ENCODE data around the gene PER2. TPM values are rescaled to one million over a fixed set of nuclear protein-coding genes. Genes with fewer than 3 reads are reported as not detected.
A peak's percentile ranks its signal among the peaks of the same experiment; 100 is the strongest.

The PER2 gene
- total and polyA plus RNA-seq, 2 experiments from 2014 or later: 2.3 to 6.2 TPM

GRCh38 chr2:238216651-238217184 is 71.7 kb downstream of the PER2 start:
- no peaks in the 10 kb centered on the region for H4K20me1 ChIP-seq (ENCODE audit: insufficient read depth)
- no peaks in the 10 kb centered on the region for H3F3A ChIP-seq (ENCODE audit: insufficient read depth)
- H2AFZ ChIP-seq: no peak overlapping the region
- no peaks in the 10 kb centered on the region for H3K9me3 ChIP-seq (ENCODE audit: low read depth)
- in situ Hi-C loops (cut with MboI): no loop called here
- no peaks in the 10 kb centered on the region for H3K36me3 ChIP-seq (ENCODE audit: low read depth)
- H3K79me2 ChIP-seq (ENCODE audit: insufficient read depth): no peaks in the 10 kb centered on the region
- no peak overlapping the region for H3K4me2 ChIP-seq (ENCODE audit: unreplicated experiment)
- no peaks in the 10 kb centered on the region for H3K4me1 ChIP-seq (ENCODE audit: insufficient read depth)
- WGBS, 2 experiments (ENCODE audit: low coverage in 1 of 2, low lambda C conversion rate in 2 of 2, missing lambda C conversion rate in 2 of 2): 86 to 95% methylated on average over 2 of the region's 2 CpGs
- TF ChIP-seq EZH2phosphoT487 (IDR thresholded peaks at IDR 0.05; ENCODE audit: insufficient read depth, low read depth) (no peak), EZH2 (IDR thresholded peaks at IDR 0.05; ENCODE audit: insufficient read depth, poor library complexity, severe bottlenecking) (no peak)
- H3K27me3 ChIP-seq (replicated peaks; ENCODE audit: insufficient read depth): peaks cover 7% of the 10 kb centered on the region
- no peak overlapping the region for H3K9ac ChIP-seq
- no peak for DNase-seq
- H3K27ac ChIP-seq: no peak overlapping the region
- H3K9me2 ChIP-seq (ENCODE audit: insufficient read depth): no peaks in the 10 kb centered on the region
- no peak overlapping the region for H3K4me3 ChIP-seq

GRCh38 chr2:238207006-238207405 is 81.4 kb downstream of the PER2 start:
- Histone ChIP-seq H3K27ac (no peak overlapping the region), H3K4me1 (ENCODE audit: insufficient read depth) (peaks cover 5% of the 10 kb centered on the region; the same call in 1 of the 2 replicates), H2AFZ (no peak overlapping the region), H4K20me1 (ENCODE audit: insufficient read depth) (no peaks in the 10 kb centered on the region), H3K9me2 (ENCODE audit: insufficient read depth) (no peaks in the 10 kb centered on the region), H3K4me2 (ENCODE audit: unreplicated experiment) (no peak overlapping the region), H3K79me2 (ENCODE audit: insufficient read depth) (peaks cover 11% of the 10 kb centered on the region), H3K9ac (no peak overlapping the region), H3F3A (ENCODE audit: insufficient read depth) (no peaks in the 10 kb centered on the region), H3K4me3 (no peak overlapping the region), H3K9me3 (ENCODE audit: low read depth) (no peaks in the 10 kb centered on the region), H3K27me3 (replicated peaks; ENCODE audit: insufficient read depth) (peaks cover 6% of the 10 kb centered on the region; the same call in 1 of the 2 replicates), H3K36me3 (ENCODE audit: low read depth) (no peaks in the 10 kb centered on the region)
- no peak for TF ChIP-seq EZH2 (IDR thresholded peaks at IDR 0.05; ENCODE audit: insufficient read depth, poor library complexity, severe bottlenecking)
- no peak for TF ChIP-seq EZH2phosphoT487 (IDR thresholded peaks at IDR 0.05; ENCODE audit: insufficient read depth, low read depth)
- WGBS, 2 experiments (ENCODE audit: low coverage in 1 of 2, low lambda C conversion rate in 2 of 2, missing lambda C conversion rate in 2 of 2): 66 to 69% methylated on average over 7 of the region's 7 CpGs
- in situ Hi-C loops (cut with MboI): no loop called here
- DNase-seq: no peak

GRCh38 chr2:238203973-238204683 is 84.3 kb downstream of the PER2 start:
- Histone ChIP-seq H3K27ac (peak overlapping the region; percentile 61), H3K9me2 (ENCODE audit: insufficient read depth) (no peaks in the 10 kb centered on the region), H2AFZ (peak overlapping the region; percentile 97), H3K4me3 (peak overlapping the region; percentile 96), H3K4me1 (ENCODE audit: insufficient read depth) (peaks cover 25% of the 10 kb centered on the region), H4K20me1 (ENCODE audit: insufficient read depth) (peaks cover 9% of the 10 kb centered on the region; the same call in 1 of the 2 replicates), H3K9ac (peak overlapping the region; percentile 94), H3K27me3 (replicated peaks; ENCODE audit: insufficient read depth) (no peaks in the 10 kb centered on the region; the same call in 1 of the 2 replicates), H3K9me3 (ENCODE audit: low read depth) (no peaks in the 10 kb centered on the region), H3F3A (ENCODE audit: insufficient read depth) (no peaks in the 10 kb centered on the region), H3K4me2 (ENCODE audit: unreplicated experiment) (peak overlapping the region; percentile 77), H3K36me3 (ENCODE audit: low read depth) (no peaks in the 10 kb centered on the region), H3K79me2 (ENCODE audit: insufficient read depth) (peaks cover 39% of the 10 kb centered on the region)
- WGBS, 2 experiments (ENCODE audit: low coverage in 1 of 2, low lambda C conversion rate in 2 of 2, missing lambda C conversion rate in 2 of 2): 49 to 53% methylated on average over 18 of the region's 18 CpGs
- in situ Hi-C loops (cut with MboI): no loop called here
- no peak for TF ChIP-seq EZH2phosphoT487 (IDR thresholded peaks at IDR 0.05; ENCODE audit: insufficient read depth, low read depth)
- DNase-seq: no peak

GRCh38 chr2:238203094-238203972 is 85.1 kb downstream of the PER2 start, which contains the start of gene ILKAP:
Gene ILKAP, minus strand, starts transcription at chr2:238203695. Its CDS starts 142 bp downstream, at chr2:238203553.
- in situ Hi-C loops (cut with MboI): no loop called here
- Histone ChIP-seq H3K36me3 (ENCODE audit: low read depth) (no peaks in the 10 kb centered on the region), H3K27ac (peak within 1 kb of the TSS; percentile 79), H3K4me3 (peak within 1 kb of the TSS; percentile 96), H3K4me2 (ENCODE audit: unreplicated experiment) (peak within 1 kb of the TSS; percentile 93), H3K79me2 (ENCODE audit: insufficient read depth) (peaks cover 47% of the 10 kb centered on the region), H4K20me1 (ENCODE audit: insufficient read depth) (peaks cover 12% of the 10 kb centered on the region; the same call in 1 of the 2 replicates), H3F3A (ENCODE audit: insufficient read depth) (no peaks in the 10 kb centered on the region), H3K9ac (peak within 1 kb of the TSS; percentile 94), H3K9me3 (ENCODE audit: low read depth) (no peaks in the 10 kb centered on the region), H3K27me3 (replicated peaks; ENCODE audit: insufficient read depth) (no peaks in the 10 kb centered on the region; the same call in 1 of the 2 replicates), H3K9me2 (ENCODE audit: insufficient read depth) (no peaks in the 10 kb centered on the region), H3K4me1 (ENCODE audit: insufficient read depth) (peaks cover 25% of the 10 kb centered on the region), H2AFZ (peak within 1 kb of the TSS; percentile 97)
- peak; percentile 94 for DNase-seq
- TF ChIP-seq EZH2 (IDR thresholded peaks at IDR 0.05; ENCODE audit: insufficient read depth, poor library complexity, severe bottlenecking): no peak
- no peak for TF ChIP-seq EZH2phosphoT487 (IDR thresholded peaks at IDR 0.05; ENCODE audit: insufficient read depth, low read depth)
- WGBS, 2 experiments (ENCODE audit: low coverage in 1 of 2, low lambda C conversion rate in 2 of 2, missing lambda C conversion rate in 2 of 2): 1 to 2% methylated on average over 41 to 108 of the region's 126 CpGs

Measured in GM23248 (cell line).